WERI-Rb-1 (cell line): Measurements from ENCODE around the gene LCOR.

Experiments
- DNase-seq: peaks from one replicate; pipeline ENCODE4 v3.0.0-alpha.2; 2020
- H3K27ac ChIP-seq: fragments of 250-450 bp; sonication (Bioruptor Pico); 2 replicates; pipeline ENCODE4 v1.5.1; 2020; ENCODE audit warnings: mild to moderate bottlenecking, moderate library complexity
- H3K27me3 ChIP-seq: fragments of 250-450 bp; sonication (Bioruptor Pico); 2 replicates; pipeline ENCODE4 v1.5.1; 2021; ENCODE audit warnings: mild to moderate bottlenecking, low read depth, moderate library complexity; ENCODE audit not compliant: insufficient read depth, severe bottlenecking
- H3K36me3 ChIP-seq: fragments of 250-450 bp; sonication (Bioruptor Pico); 2 replicates; pipeline ENCODE4 v1.5.1; 2020; ENCODE audit warnings: mild to moderate bottlenecking, moderate library complexity
- H3K4me3 ChIP-seq: 2 replicates; pipeline ENCODE4 v1.5.1; 2011; ENCODE audit warnings: low read depth, mild to moderate bottlenecking, control low read depth, low read length
- H3K9me3 ChIP-seq: fragments of 250-450 bp; sonication (Bioruptor Pico); 2 replicates; pipeline ENCODE4 v1.5.1; 2021; ENCODE audit warnings: mild to moderate bottlenecking, moderate library complexity; ENCODE audit not compliant: severe bottlenecking
- TF ChIP-seq, protein P1 (sequence below): IDR thresholded peaks from 2 replicates; pipeline ENCODE4 v1.5.1; 2011; ENCODE audit warnings: low read depth, mild to moderate bottlenecking, control low read depth, inconsistent platforms, low read length

Gene LCOR

DNA sequence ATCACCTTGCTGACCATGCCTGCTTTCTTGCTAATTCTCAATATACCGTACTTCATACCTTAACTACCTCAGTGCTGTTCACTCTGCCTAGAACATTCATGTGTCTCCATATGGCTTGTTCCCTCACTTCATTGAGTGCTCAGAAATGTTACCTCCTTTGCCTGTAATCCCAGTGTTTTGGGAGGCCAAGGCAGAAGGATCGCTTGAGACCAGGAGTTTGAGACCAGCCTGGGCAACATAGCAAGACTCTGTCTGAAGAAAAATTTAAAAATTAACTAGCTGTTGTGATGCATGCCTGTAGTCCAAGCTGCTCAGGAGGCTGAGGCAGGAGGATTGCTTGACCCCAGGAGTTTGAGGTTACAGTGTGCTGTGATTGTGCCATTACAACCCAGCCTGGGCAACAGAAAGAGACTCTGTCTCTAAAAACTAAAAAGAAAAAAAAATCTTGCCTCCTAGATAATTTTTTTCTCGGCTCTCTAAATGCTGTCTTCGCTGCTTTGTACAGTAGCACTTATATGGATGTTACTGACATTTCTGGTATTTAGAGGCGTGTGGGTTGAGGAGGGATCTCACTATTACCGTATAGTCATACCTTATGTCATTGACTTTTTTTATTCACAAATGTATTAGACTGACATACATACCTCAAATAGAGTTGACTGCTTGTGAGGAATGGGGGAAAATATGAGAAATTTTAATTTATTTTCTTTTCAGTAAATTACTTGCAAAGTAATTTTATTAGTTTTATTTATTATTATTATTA lies 63.7 kb downstream of the LCOR start:
- TF ChIP-seq, protein P1, sequence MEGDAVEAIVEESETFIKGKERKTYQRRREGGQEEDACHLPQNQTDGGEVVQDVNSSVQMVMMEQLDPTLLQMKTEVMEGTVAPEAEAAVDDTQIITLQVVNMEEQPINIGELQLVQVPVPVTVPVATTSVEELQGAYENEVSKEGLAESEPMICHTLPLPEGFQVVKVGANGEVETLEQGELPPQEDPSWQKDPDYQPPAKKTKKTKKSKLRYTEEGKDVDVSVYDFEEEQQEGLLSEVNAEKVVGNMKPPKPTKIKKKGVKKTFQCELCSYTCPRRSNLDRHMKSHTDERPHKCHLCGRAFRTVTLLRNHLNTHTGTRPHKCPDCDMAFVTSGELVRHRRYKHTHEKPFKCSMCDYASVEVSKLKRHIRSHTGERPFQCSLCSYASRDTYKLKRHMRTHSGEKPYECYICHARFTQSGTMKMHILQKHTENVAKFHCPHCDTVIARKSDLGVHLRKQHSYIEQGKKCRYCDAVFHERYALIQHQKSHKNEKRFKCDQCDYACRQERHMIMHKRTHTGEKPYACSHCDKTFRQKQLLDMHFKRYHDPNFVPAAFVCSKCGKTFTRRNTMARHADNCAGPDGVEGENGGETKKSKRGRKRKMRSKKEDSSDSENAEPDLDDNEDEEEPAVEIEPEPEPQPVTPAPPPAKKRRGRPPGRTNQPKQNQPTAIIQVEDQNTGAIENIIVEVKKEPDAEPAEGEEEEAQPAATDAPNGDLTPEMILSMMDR: no peak
- Histone ChIP-seq H3K27me3 (no peaks in the 10 kb centered on the region), H3K4me3 (no peak overlapping the region), H3K9me3 (peaks cover 5% of the 10 kb centered on the region), H3K36me3 (peaks cover 10% of the 10 kb centered on the region), H3K27ac (no peak overlapping the region)
- no peak for DNase-seq

DNA sequence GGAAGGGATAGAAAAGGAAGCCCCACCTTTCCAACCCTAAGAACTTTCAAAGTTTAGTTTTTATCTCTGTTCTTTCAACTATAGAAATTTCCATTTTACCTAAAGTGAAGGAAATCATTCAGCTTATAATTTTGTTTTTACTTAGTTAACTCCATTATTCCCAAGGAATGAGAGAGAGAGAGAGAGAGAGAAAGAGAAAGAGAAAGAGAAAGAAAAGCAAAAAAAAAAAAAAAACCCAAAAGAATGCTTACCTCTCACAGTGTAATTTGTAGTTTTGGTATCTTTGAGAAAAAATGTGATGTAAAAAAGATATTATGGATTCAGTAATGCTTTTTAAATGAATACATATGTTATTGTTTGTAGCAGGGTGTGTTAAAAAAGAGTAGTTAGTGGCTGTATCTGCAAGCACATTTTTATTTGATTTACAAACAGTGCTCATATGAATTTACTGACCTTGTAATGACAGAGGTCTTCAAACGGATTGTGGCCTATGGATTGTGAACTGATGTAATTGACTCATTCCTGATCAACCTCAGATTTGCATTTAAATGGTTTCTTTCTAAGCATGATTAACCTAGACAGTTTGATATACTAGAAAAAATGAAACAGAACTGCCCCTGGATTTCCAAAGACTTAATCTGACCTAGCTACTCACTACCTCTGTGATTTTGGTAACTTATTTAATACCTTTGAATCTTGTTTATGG lies 64.9 kb downstream of the LCOR start:
- Histone ChIP-seq H3K27me3 (no peaks in the 10 kb centered on the region), H3K9me3 (peaks cover 2% of the 10 kb centered on the region), H3K36me3 (peaks cover 10% of the 10 kb centered on the region), H3K4me3 (no peak overlapping the region), H3K27ac (no peak overlapping the region)
- DNase-seq: no peak
- TF ChIP-seq, protein P1: no peak

DNA sequence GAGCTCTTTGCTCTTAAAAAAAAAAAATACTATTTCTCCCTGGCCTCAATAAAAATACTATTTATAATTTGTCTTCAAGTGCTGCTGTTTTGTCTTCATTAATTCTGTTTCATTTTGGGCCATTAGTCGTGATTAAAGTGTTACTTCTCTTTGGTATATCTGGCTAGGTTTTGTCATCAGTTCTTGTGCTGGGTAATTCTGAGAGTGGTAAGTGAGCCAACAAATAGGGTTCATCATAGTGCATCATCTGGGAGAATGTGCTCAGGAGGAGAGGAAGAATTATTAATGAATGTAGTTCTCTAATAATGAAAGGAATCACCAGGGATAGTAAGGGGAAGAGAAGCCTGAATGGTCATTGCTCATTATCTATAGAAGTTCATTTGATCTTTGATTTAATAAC lies 70.0 kb downstream of the LCOR start:
- H3K4me3 ChIP-seq: no peak overlapping the region
- H3K27me3 ChIP-seq: no peaks in the 10 kb centered on the region
- no peak overlapping the region for H3K27ac ChIP-seq
- DNase-seq: no peak
- no peaks in the 10 kb centered on the region for H3K9me3 ChIP-seq
- no peaks in the 10 kb centered on the region; the same call in 1 of the 2 replicates for H3K36me3 ChIP-seq
- TF ChIP-seq, protein P1: no peak

- H3K36me3 ChIP-seq: no peaks in the 10 kb centered on the region; the same call in 1 of the 2 replicates
- H3K27ac ChIP-seq: no peak overlapping the region
- DNase-seq: no peak
- H3K9me3 ChIP-seq: no peaks in the 10 kb centered on the region
- H3K27me3 ChIP-seq: no peaks in the 10 kb centered on the region
- no peak overlapping the region for H3K4me3 ChIP-seq
- TF ChIP-seq, protein P1: no peak
Measured at GRCh38 chr10:96902731-96903358, 70.7 kb downstream of the LCOR start.

DNA sequence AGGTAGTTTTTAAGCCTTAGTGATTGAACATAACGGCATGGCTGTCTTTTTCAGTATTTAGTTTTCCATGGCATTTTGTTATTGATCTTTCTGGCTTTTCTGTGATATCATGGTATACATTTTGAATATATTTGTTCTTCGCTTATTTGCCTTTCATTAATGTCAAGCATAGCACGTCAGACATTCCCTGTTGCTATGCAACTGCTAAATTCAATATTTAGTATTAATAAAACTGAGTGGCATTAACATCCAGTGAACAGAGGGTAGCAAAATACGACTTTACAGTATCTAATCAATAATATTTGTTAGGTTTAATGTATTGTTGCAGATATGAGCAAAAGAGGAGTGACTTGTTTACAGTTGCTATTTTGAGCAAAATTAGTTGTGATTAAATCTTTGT lies 72.5 kb downstream of the LCOR start:
- no peak for DNase-seq

More for the DNA sequence above, 72.5 kb downstream of the LCOR start:
- TF ChIP-seq, protein P1: no peak
- Histone ChIP-seq H3K27me3 (no peaks in the 10 kb centered on the region), H3K4me3 (no peak overlapping the region), H3K27ac (no peak overlapping the region), H3K9me3 (no peaks in the 10 kb centered on the region), H3K36me3 (peaks cover 2% of the 10 kb centered on the region; the same call in 1 of the 2 replicates)
